GM12878 (cell line): ENCODE results near the gene KLF14.

Experiments used
- BHLHE40 ChIP-seq, 2 experiments: fragments of 450-650 bp in 1 of 2; IDR thresholded peaks; 2 replicates each; pipeline ENCODE4 v1.6.1; 2011 to 2017; ENCODE audit warnings: low read depth in 2 of 2, borderline replicate concordance in 1 of 2, improper control_type of control experiment in 1 of 2, low read length in 1 of 2, mild to moderate bottlenecking in 1 of 2
- PKNOX1 ChIP-seq: fragments of 450-650 bp; IDR thresholded peaks from 2 replicates; pipeline ENCODE4 v1.6.1; 2016; ENCODE audit warnings: mild to moderate bottlenecking
- SIN3A ChIP-seq: IDR thresholded peaks from 2 replicates; pipeline ENCODE4 v1.6.1; 2012; ENCODE audit warnings: low read depth, low read length, improper control_type of control experiment
- TAF1 ChIP-seq: IDR thresholded peaks from 2 replicates; pipeline ENCODE4 v1.6.1; 2011; ENCODE audit warnings: mild to moderate bottlenecking, low read depth, low read length, borderline replicate concordance
- TF ChIP-seq, protein P1 (sequence below), 3 experiments: IDR thresholded peaks in 2 of 3; conservative IDR thresholded peaks in 1 of 3; 2 replicates each; pipeline ENCODE4 v1.5.1; 2011; ENCODE audit warnings: low read depth in 3 of 3, low read length in 3 of 3, mild to moderate bottlenecking in 3 of 3, control low read depth in 2 of 3, moderate library complexity in 2 of 3, inconsistent platforms in 1 of 3, mixed read lengths in 1 of 3; ENCODE audit not compliant: control insufficient read depth in 2 of 3, insufficient read depth in 1 of 3; ENCODE audit errors: extremely low read depth in 1 of 3
- TF ChIP-seq, protein P2 (sequence below): IDR thresholded peaks from 2 replicates; pipeline ENCODE4 v1.6.1; 2012; ENCODE audit warnings: low read depth, low read length, improper control_type of control experiment

DNA sequence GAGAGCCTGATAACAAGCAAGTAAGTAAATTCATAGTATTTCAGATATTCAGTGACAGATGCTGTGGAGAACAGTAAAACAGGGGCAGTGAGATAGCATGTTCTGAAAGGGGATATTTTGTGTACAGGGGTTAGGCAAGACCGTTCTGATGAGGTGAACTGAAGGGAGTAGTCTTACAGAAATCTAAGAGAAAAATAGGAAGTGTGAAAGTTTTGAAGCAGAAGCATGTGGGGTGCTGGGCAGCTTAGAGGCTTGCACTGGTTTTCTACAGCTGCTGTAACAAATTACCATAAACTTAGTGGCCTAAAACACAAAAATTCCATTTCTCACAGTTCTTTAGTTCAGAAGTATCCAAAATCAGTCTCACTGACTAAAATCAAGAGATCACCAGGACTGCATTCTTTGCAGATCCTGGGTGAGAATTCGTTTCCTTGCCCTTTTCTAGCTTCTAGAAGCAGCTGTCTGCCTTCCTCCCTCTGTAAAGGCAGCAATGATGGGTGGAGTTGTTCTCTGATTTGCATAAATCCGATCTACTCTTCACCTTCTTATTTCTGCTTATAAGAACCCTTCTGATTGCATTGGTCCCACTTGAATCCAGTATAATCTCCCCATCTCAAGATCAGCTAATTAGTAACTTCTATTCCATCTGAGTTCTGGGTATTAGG is 7.5 kb upstream of the KLF14 start:
- TF ChIP-seq TAF1 (no peak), BHLHE40 (IDR thresholded peaks at IDR 0.05; ENCODE audit: borderline replicate concordance in 1 of 2, low read depth in 2 of 2, low read length in 1 of 2) (no peak), SIN3A (no peak), PKNOX1 (no peak)
- TF ChIP-seq, protein P1, sequence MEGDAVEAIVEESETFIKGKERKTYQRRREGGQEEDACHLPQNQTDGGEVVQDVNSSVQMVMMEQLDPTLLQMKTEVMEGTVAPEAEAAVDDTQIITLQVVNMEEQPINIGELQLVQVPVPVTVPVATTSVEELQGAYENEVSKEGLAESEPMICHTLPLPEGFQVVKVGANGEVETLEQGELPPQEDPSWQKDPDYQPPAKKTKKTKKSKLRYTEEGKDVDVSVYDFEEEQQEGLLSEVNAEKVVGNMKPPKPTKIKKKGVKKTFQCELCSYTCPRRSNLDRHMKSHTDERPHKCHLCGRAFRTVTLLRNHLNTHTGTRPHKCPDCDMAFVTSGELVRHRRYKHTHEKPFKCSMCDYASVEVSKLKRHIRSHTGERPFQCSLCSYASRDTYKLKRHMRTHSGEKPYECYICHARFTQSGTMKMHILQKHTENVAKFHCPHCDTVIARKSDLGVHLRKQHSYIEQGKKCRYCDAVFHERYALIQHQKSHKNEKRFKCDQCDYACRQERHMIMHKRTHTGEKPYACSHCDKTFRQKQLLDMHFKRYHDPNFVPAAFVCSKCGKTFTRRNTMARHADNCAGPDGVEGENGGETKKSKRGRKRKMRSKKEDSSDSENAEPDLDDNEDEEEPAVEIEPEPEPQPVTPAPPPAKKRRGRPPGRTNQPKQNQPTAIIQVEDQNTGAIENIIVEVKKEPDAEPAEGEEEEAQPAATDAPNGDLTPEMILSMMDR (IDR thresholded peaks at IDR 0.05 in 2 of 3, conservative IDR thresholded peaks at IDR 0.05 in 1 of 3; ENCODE audit: control insufficient read depth in 2 of 3, extremely low read depth in 1 of 3, insufficient read depth in 1 of 3, low read depth in 3 of 3, low read length in 3 of 3) = no peak
- TF ChIP-seq, protein P2, sequence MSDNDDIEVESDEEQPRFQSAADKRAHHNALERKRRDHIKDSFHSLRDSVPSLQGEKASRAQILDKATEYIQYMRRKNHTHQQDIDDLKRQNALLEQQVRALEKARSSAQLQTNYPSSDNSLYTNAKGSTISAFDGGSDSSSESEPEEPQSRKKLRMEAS = no peak
